Measurements from ENCODE around the gene MAGI2. TPM values are rescaled to one million over a fixed set of nuclear protein-coding genes. Genes with fewer than 3 reads are reported as not detected.
"Not testable (repeated sequence)": the region's sequence is repeated elsewhere in the genome, so short reads cannot be mapped to it uniquely, and the experiment has no call there.

MAGI2 gene
- total RNA-seq, 2 experiments from 2014 or later, result 0.14 to 0.31 TPM

DNA sequence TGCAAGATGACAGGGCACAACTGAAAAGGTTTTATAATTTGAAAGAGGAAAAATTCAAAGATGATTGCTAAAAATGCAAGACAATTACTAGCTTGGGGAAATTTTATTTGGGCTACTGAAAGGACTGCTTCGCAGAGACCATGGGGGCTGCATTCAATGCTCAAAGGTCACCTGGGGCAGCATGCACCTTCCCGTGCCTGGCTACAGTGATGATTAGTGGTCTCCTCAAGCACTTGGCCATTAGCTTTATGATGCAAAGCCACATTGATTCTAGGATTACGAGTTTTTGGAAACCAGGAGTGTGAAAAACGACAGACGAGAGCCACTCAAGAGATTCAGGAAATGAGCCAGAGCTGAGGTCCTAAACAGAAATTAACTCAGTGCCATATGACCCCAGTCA, 890.3 kb downstream of the MAGI2 start:
- no peaks in the 10 kb centered on the region for H3K9me3 Mint-ChIP-seq
- no peaks in the 10 kb centered on the region for H3K36me3 Mint-ChIP-seq
- H3K27me3 Mint-ChIP-seq, result no peaks in the 10 kb centered on the region
- no peak overlapping the region for H3K4me3 Mint-ChIP-seq
- no peak for DNase-seq
- no peaks in the 10 kb centered on the region for H3K4me1 Mint-ChIP-seq
- no peak overlapping the region for H3K27ac Mint-ChIP-seq

- Mint-ChIP-seq H3K4me1 (no peaks in the 10 kb centered on the region), H3K4me3 (no peak overlapping the region), H3K36me3 (no peaks in the 10 kb centered on the region), H3K27ac (no peak overlapping the region), H3K9me3 (no peaks in the 10 kb centered on the region), H3K27me3 (no peaks in the 10 kb centered on the region)
- no peak for DNase-seq
Observed at GRCh38 chr7:78562191-78562590, 891.3 kb downstream of the MAGI2 start.

GRCh38 chr7:78558566-78558965, 894.9 kb downstream of the MAGI2 start:
- DNase-seq, result no peak
- Mint-ChIP-seq H3K9me3 (no peaks in the 10 kb centered on the region), H3K4me3 (no peak overlapping the region), H3K4me1 (no peaks in the 10 kb centered on the region), H3K36me3 (no peaks in the 10 kb centered on the region), H3K27ac (no peak overlapping the region), H3K27me3 (no peaks in the 10 kb centered on the region)

DNA sequence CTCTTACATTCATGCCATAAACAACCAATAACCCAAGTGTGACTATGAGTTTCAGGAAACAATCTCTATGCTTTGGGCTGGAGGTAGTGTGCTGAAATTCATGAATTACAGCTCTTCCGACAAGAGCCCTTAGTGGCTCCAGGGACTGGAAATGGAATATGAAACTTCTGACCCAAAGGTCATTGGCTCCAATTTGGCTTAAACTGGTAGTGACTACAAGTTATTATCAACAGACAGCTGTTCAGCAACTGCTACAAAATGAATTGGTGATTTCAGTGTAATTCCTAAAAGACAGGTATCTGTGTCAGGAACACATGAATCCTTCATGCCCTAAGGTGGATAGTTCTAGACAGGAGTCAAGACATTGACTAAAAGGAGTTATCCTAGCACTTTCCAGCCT, 909.5 kb downstream of the MAGI2 start:
- no peaks in the 10 kb centered on the region for H3K27me3 Mint-ChIP-seq
- H3K4me3 Mint-ChIP-seq, result no peak overlapping the region
- DNase-seq, result no peak
- no peaks in the 10 kb centered on the region for H3K4me1 Mint-ChIP-seq
- no peak overlapping the region for H3K27ac Mint-ChIP-seq
- no peaks in the 10 kb centered on the region for H3K9me3 Mint-ChIP-seq
- no peaks in the 10 kb centered on the region for H3K36me3 Mint-ChIP-seq

DNA sequence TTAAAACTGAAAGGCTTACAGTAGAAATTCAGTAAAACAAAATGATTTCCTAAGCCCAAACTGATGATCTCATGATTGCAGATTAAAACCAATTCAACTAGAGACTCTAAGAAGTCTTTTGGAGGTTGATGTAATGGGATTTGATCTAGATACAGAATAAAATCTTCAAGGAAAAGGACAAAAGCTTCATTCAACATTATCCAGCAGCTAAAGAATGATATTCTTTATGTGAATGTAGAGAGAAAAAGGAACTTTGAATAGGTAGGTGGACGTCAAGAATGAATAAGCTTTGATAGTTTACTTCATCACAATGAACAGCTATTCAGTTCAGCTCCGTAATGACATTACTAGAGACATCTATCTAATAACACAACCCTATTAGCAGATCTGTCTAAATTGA, 910.5 kb downstream of the MAGI2 start:
- Mint-ChIP-seq H3K27ac (no peak overlapping the region), H3K9me3 (no peaks in the 10 kb centered on the region), H3K4me1 (no peaks in the 10 kb centered on the region), H3K4me3 (no peak overlapping the region), H3K27me3 (no peaks in the 10 kb centered on the region), H3K36me3 (no peaks in the 10 kb centered on the region)
- no peak for DNase-seq

- no peak for DNase-seq
- Mint-ChIP-seq H3K27me3 (no peaks in the 10 kb centered on the region), H3K36me3 (no peaks in the 10 kb centered on the region), H3K27ac (no peak overlapping the region), H3K4me3 (no peak overlapping the region), H3K9me3 (no peaks in the 10 kb centered on the region), H3K4me1 (no peaks in the 10 kb centered on the region)
Observed at GRCh38 chr7:78542541-78542940, 910.9 kb downstream of the MAGI2 start.

- Mint-ChIP-seq H3K4me1 (no peaks in the 10 kb centered on the region), H3K4me3 (no peak overlapping the region), H3K27ac (no peak overlapping the region), H3K36me3 (no peaks in the 10 kb centered on the region), H3K9me3 (no peaks in the 10 kb centered on the region), H3K27me3 (no peaks in the 10 kb centered on the region)
- DNase-seq, result no peak
Observed at GRCh38 chr7:78539825-78540224, 913.6 kb downstream of the MAGI2 start.

GRCh38 chr7:78535655-78536054, 917.8 kb downstream of the MAGI2 start:
- H3K4me1 Mint-ChIP-seq, result no peaks in the 10 kb centered on the region
- no peak overlapping the region for H3K27ac Mint-ChIP-seq
- no peak overlapping the region for H3K4me3 Mint-ChIP-seq
- DNase-seq, result no peak
- no peaks in the 10 kb centered on the region for H3K27me3 Mint-ChIP-seq
- H3K9me3 Mint-ChIP-seq, result peaks cover 1% of the 10 kb centered on the region
- H3K36me3 Mint-ChIP-seq, result no peaks in the 10 kb centered on the region

DNA sequence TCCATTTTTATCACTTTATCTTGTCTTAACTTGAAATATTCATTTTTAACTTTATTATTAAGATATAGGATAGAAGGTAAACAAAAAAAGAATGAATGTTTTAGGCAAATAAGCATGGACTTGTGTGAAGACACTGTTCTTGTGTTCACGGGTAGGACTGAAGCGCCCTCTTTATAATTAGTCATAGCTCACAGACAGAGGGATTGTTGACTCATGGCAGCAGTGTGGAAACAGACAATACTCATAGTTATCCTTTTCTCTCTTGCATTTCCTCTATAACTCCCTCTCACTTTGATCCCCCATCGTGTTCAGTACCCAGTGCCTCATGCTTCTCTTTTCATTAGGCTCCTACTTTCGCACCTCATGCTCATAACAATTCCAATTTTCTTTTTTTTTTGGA, 923.1 kb downstream of the MAGI2 start:
- Mint-ChIP-seq H3K9me3 (peaks cover 1% of the 10 kb centered on the region), H3K4me1 (no peaks in the 10 kb centered on the region), H3K4me3 (no peak overlapping the region), H3K27ac (no peak overlapping the region), H3K27me3 (no peaks in the 10 kb centered on the region), H3K36me3 (no peaks in the 10 kb centered on the region)
- DNase-seq, result no peak

DNA sequence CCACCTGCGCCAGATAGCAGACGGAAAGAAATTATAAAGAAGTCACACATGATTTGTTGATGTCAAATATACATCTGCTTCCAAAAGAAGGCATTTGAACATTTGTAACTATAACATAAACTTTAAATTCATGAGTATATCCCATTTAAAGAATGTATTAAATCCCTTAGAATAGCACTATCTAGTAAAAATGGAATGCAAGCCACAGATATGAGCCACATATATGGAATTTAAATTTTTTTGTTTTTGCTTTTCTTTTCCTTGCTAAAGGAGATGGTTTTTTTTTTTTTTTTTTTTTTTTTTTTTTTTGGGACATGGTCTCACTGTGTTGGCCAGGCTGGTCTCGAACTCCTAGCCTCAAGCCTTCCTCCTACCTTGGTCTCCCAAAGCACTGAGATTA, 924.1 kb downstream of the MAGI2 start:
- H3K9me3 Mint-ChIP-seq, result peaks cover 1% of the 10 kb centered on the region
- no peak overlapping the region for H3K4me3 Mint-ChIP-seq
- H3K36me3 Mint-ChIP-seq, result no peaks in the 10 kb centered on the region
- H3K4me1 Mint-ChIP-seq, result no peaks in the 10 kb centered on the region
- no peak overlapping the region for H3K27ac Mint-ChIP-seq
- no peaks in the 10 kb centered on the region for H3K27me3 Mint-ChIP-seq
- DNase-seq, result no peak

DNA sequence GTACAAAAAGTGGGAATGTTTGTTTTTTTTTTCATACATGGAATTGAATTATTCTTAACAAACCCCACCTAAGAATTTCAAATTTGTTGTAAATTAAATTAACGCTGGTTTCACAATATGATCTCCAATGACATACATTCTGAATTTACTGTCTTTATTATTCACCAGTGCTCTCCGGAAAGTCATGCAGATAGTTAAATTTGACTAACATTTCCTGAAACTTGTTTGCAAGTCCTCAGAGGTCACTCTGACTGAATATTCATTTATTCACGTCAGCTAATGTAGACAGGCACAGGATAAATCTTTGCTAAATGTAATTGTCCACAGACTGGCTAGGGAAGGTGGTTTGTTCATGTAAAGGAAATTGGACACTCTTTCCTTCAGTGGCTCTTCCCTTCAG, 924.5 kb downstream of the MAGI2 start:
- Mint-ChIP-seq H3K4me3 (no peak overlapping the region), H3K4me1 (no peaks in the 10 kb centered on the region), H3K27ac (no peak overlapping the region), H3K27me3 (no peaks in the 10 kb centered on the region), H3K9me3 (peaks cover 1% of the 10 kb centered on the region), H3K36me3 (no peaks in the 10 kb centered on the region)
- no peak for DNase-seq

DNA sequence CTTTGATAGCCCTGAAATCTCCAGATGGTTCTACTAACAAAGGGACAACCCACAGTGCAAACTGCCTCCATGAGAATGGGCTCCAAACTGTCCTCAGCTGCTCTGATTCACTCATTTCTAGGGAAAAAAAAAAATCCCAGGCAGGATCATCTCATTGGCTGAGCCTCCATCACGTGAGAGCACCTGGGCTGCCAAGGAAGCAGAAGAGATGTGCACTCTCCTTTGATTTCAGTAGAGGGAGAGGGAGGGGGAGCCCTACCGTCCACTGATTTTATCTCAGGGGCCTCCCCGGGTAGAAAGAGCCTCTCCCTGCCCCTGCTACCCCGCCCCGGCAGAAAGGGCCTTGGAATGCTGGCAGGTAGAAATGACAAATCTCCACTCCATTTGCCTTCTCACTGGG, 929.5 kb downstream of the MAGI2 start:
- Mint-ChIP-seq H3K4me1 (no peaks in the 10 kb centered on the region), H3K27me3 (no peaks in the 10 kb centered on the region), H3K9me3 (peaks cover 2% of the 10 kb centered on the region), H3K4me3 (no peak overlapping the region), H3K27ac (no peak overlapping the region), H3K36me3 (no peaks in the 10 kb centered on the region)
- DNase-seq, result no peak

GRCh38 chr7:78521961-78522360, 931.5 kb downstream of the MAGI2 start:
- peaks cover 2% of the 10 kb centered on the region for H3K9me3 Mint-ChIP-seq
- no peak for DNase-seq
- no peak overlapping the region for H3K27ac Mint-ChIP-seq
- H3K4me3 Mint-ChIP-seq, result no peak overlapping the region
- H3K36me3 Mint-ChIP-seq, result no peaks in the 10 kb centered on the region
- H3K4me1 Mint-ChIP-seq, result no peaks in the 10 kb centered on the region
- H3K27me3 Mint-ChIP-seq, result no peaks in the 10 kb centered on the region

- H3K4me3 Mint-ChIP-seq, result no peak overlapping the region
- H3K36me3 Mint-ChIP-seq, result no peaks in the 10 kb centered on the region
- no peak for DNase-seq
- no peak overlapping the region for H3K27ac Mint-ChIP-seq
- no peaks in the 10 kb centered on the region for H3K27me3 Mint-ChIP-seq
- H3K9me3 Mint-ChIP-seq, result no peaks in the 10 kb centered on the region
- no peaks in the 10 kb centered on the region for H3K4me1 Mint-ChIP-seq
Observed at GRCh38 chr7:78516450-78516849, 937.0 kb downstream of the MAGI2 start.

GRCh38 chr7:78514634-78515033, 938.8 kb downstream of the MAGI2 start:
- no peak overlapping the region for H3K27ac Mint-ChIP-seq
- no peaks in the 10 kb centered on the region for H3K27me3 Mint-ChIP-seq
- no peaks in the 10 kb centered on the region for H3K9me3 Mint-ChIP-seq
- H3K4me3 Mint-ChIP-seq, result no peak overlapping the region
- no peaks in the 10 kb centered on the region for H3K4me1 Mint-ChIP-seq
- no peak for DNase-seq
- H3K36me3 Mint-ChIP-seq, result no peaks in the 10 kb centered on the region

GRCh38 chr7:78510580-78511188, 942.8 kb downstream of the MAGI2 start:
- H3K27me3 Mint-ChIP-seq, result no peaks in the 10 kb centered on the region
- H3K4me1 Mint-ChIP-seq, result no peaks in the 10 kb centered on the region
- H3K9me3 Mint-ChIP-seq, result peaks cover 1% of the 10 kb centered on the region
- H3K27ac Mint-ChIP-seq, result no peak overlapping the region
- no peak for DNase-seq
- H3K36me3 Mint-ChIP-seq, result no peaks in the 10 kb centered on the region
- H3K4me3 Mint-ChIP-seq, result no peak overlapping the region

GRCh38 chr7:78503301-78503700, 950.2 kb downstream of the MAGI2 start:
- H3K36me3 Mint-ChIP-seq, H3K9me3 Mint-ChIP-seq, H3K4me1 Mint-ChIP-seq, H3K27me3 Mint-ChIP-seq, H3K27ac Mint-ChIP-seq, DNase-seq, H3K4me3 Mint-ChIP-seq: not testable (repeated sequence)

Measured in activated naive CD8-positive, alpha-beta T cell treated with anti-CD3 and anti-CD28 coated beads for 36 hours (primary cell).